GM19238 (cell line): ENCODE results near the gene STN1.

Experiments used
- DNase-seq: peaks from one replicate; pipeline ENCODE4 v3.0.0; 2011; ENCODE audit warnings: low spot score; ENCODE audit not compliant: insufficient read length

STN1 gene

GRCh38 chr10:103918053-103918846 is at the start of gene STN1:
STN1 (minus strand) TSS chr10:103918184; CDS start chr10:103917594, 590 bp downstream.
- peak; percentile 87 for DNase-seq

GRCh38 chr10:103967448-103968071 is 49.6 kb upstream of the STN1 start:
- DNase-seq, result peak; percentile 39

GRCh38 chr10:103966671-103967447 is 48.9 kb upstream of the STN1 start, which contains the start of gene SLK:
SLK (plus strand) TSS chr10:103967140; CDS start chr10:103967746, 606 bp downstream.
- DNase-seq, result peak; percentile 80

- DNase-seq, result no peak
These were observed 42.1 kb upstream of the STN1 start for GRCh38 chr10:103960103-103960502.

GRCh38 chr10:103958996-103959395 is 41.0 kb upstream of the STN1 start:
- DNase-seq, result no peak

- no peak for DNase-seq
These were observed 36.6 kb upstream of the STN1 start for GRCh38 chr10:103954543-103954942.

- no peak for DNase-seq
These were observed 34.0 kb upstream of the STN1 start for GRCh38 chr10:103951942-103952341.

- DNase-seq, result no peak
These were observed 33.2 kb upstream of the STN1 start for GRCh38 chr10:103951183-103951582.

- no peak for DNase-seq
These were observed 31.7 kb upstream of the STN1 start for GRCh38 chr10:103949728-103950127.

GRCh38 chr10:103947799-103948516 is 30.0 kb upstream of the STN1 start:
- DNase-seq, result no peak

- DNase-seq, result no peak
These were observed 24.9 kb upstream of the STN1 start for GRCh38 chr10:103942866-103943265.

GRCh38 chr10:103941801-103942200 is 23.8 kb upstream of the STN1 start:
- no peak for DNase-seq

GRCh38 chr10:103939522-103939921 is 21.5 kb upstream of the STN1 start:
- no peak for DNase-seq

GRCh38 chr10:103936022-103936421 is 18.0 kb upstream of the STN1 start:
- DNase-seq, result no peak

- no peak for DNase-seq
These were observed 16.3 kb upstream of the STN1 start for GRCh38 chr10:103934308-103934707.

- no peak for DNase-seq
These were observed 15.7 kb upstream of the STN1 start for GRCh38 chr10:103933557-103934121.

- DNase-seq, result no peak
These were observed 15.0 kb upstream of the STN1 start for GRCh38 chr10:103932971-103933370.

GRCh38 chr10:103932271-103932670 is 14.3 kb upstream of the STN1 start:
- DNase-seq, result no peak

GRCh38 chr10:103931603-103932002 is 13.6 kb upstream of the STN1 start:
- no peak for DNase-seq

GRCh38 chr10:103930881-103931280 is 12.9 kb upstream of the STN1 start:
- DNase-seq, result no peak

- no peak for DNase-seq
These were observed 12.5 kb upstream of the STN1 start for GRCh38 chr10:103930449-103930848.
